ENCODE measurements around the gene WFDC9.
"Not testable (repeated sequence)": the region's sequence is repeated elsewhere in the genome, so short reads cannot be mapped to it uniquely, and the experiment has no call there.

WFDC9 gene

DNA sequence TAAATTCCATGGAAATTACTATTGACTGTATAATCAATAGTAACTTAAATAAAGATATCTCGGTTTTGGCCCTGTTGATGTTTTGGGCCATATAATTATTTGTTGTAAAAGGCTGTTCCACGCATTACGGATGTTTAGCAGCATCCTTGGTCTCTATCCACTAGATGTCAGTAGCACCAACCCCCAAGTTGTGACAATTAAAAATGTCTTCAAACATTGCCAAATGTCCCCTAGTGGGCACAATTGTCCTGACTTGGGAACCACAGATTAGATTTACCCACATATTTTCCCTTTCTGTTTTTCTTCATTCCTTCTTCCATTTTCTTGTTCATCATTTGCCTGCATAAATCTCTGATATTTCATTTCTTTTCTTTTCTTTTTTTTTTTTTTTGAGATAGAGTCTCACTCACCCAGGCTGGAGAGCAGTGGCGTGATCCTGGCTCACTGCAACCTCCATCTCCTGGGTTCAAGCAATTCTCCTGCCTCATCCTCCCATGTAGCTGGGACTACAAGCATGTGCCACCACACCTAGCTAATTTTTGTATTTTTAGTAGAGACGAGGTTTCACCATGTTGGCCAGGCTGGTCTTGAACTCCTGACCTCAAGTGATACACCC is 38.4 kb downstream of the WFDC9 start:
- peak; percentile 28 for DNase-seq (ENCODE audit: low read depth)

DNA sequence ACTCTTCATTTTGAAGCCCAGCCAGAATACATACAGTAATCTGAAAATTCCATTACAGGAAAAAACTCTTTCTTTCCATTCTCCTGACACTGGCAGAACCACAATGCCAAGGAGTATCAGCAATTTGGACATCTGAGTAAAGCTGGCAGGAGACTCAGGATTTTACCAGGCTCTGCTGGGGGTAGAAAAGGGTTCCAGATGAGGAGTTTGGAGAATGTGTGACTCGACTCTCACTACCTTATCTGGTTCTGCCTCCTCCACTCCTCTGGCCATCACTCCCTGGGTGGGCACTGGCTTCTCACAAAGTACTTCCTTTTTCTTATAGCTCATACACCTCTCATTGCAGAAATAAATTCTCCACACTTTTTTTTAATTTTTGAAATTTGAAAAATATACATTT is 41.4 kb downstream of the WFDC9 start:
- DNase-seq (ENCODE audit: low read depth): no peak

DNA sequence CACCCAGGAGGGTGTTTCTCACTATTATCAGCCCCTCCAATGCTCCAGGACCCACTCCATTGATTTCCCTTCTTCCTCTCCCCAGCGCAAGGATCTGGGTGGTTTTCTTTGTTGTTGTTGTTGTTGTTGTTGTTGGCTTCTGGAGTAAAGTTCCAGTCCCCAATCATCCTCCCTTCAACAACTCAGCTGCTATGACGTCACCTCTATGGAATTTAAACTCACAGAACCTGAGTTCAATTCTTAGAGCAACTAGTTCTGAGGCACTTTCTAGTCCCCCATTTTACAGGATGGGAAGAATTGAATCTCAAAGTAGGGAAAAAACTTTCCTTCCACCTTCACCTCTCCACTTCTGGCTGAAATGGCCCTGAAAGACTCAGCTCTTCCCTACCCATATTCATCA is 42.3 kb downstream of the WFDC9 start:
- no peak for DNase-seq (ENCODE audit: low read depth)

DNA sequence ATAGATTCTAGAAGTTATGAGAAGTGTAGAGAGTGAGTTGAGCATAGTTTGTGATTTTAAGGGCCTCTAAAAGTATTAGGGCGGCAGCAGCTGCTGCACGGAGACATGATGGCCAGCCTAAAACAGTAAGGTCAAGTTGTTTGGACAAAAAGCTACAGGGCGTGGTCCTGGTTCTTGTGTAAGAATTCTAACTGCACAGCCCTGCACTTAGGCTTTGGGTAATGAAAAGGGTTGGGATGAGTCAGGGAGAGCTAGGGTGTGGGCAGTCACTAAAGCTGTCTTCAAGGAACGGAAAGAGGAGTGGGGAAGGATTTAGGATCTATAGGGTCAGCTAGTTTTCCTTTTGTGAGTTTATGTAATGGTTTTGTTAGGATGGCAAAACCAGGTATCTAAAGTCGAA is 45.1 kb downstream of the WFDC9 start:
- not testable (repeated sequence) for DNase-seq (ENCODE audit: low read depth)

DNA sequence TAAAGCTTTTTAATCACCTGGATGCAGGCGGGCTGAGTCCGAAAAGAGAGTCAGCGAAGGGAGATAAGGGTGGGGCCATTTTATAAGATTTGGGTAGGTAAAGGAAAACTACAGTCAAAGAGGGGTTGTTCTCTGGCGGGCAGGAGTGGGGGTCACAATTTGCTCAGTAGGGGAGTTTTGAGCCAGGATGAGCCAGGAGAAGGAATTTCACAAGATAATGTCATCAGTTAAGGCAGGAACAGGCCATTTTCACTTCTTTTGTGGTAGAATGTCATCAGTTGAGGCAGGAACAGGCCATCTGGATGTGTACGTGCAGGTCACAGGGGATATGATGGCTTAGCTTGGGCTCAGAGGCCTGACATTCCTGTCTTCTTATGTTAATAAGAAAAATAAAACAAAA is 46.8 kb downstream of the WFDC9 start:
- not testable (repeated sequence) for DNase-seq (ENCODE audit: low read depth)

DNA sequence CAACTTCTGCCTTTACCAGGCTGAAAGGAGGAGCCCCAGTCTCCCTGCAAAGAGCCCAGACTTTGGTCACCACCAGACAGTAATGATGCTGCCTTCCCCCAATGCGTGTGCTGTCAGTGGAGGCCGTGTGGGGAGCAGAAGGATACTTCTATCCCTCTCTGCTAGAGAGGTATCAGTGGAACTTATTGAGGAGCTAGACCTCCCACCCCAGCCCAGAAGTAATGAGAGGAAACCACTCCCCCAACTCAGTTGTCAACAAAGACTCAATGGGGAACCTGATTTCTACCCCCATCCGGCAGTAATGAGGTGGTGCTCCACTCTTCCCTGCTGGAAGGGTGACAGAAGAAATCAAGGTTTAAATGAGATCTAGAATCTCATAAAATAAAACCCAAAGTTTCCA is 47.6 kb downstream of the WFDC9 start:
- DNase-seq (ENCODE audit: low read depth): no peak

DNA sequence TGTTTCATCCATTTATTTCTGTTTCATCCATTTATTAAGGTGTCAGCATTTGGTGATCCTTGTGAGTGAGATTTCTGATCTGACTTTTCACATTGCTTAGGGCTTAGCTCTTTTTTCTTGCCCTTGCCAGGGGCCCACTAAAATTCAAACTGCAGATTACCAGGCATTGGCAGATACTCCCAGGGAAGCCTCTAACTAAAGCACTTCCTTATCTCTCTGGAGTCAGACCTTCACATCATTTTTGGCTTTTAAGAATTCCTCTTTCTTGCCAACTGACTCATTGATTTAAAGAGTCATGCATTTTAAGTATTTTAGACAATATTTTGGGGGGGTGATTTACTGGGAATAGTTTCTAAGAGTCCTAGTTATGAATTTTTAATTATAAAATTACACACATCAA is 49.4 kb downstream of the WFDC9 start:
- no peak for DNase-seq (ENCODE audit: low read depth)

DNA sequence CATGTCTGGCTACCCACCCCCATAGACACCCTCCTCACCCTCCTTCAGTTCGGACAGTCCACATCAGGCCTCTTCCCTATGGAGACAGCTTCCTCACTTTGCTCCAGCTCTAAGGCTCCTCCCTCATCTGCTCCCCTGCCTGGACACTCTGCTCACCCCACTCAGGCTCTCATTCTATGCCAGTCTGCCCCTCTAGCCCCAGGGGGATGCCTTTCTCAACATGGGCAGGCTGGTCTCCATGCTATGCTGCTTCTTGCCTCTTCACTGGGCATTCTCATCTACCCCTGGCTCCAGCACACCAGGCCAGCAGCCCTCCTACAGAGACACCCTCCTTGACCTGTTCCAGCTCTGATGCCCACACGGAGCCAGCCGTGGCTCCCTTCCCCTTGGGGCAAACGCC is 51.9 kb downstream of the WFDC9 start, which contains the start of gene WFDC8:
Gene WFDC8 (minus strand): TSS at position 101 of the 400 bp plus-strand sequence. CDS start 37 bp downstream, at position 64.
- DNase-seq (ENCODE audit: low read depth): no peak

DNA sequence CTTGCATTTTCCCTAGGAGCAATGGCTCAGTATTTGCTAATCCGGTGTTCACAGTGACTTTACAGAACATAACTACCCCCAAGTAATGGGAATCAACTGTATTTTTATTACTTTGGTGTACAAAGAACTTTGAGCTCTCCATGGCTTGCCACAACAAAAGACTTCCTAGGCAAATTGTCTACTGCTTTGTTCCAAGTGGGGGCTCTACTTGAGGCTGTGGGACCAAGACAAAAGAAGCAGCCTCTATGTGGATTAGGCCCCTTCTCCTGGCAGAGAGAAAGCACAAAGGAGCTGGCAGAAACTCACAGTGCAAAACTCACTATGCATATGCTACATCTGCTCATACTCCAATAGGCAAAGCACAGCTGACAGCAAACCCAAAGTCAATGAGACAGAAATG is 52.9 kb downstream of the WFDC9 start:
- DNase-seq (ENCODE audit: low read depth): no peak

DNA sequence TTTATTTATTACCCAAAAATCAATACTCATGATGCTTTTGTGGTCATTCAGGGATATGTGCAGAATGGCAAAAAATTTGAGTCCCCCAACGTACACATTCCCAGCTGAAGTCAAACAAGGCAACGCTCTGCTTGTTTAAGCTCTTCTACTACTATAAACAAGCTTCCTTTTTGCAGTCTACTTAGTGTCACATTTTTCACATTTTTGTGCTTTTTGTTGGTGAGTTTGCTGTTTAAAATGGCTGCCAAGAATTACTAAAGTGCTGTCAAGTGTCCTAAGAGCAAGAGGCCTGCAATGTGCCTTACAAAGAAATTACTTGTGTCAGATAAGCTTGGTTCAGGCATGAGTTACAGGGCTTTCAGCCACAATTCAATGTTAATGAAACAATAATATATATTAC is 54.1 kb downstream of the WFDC9 start:
- DNase-seq (ENCODE audit: low read depth): peak; percentile 46

DNA sequence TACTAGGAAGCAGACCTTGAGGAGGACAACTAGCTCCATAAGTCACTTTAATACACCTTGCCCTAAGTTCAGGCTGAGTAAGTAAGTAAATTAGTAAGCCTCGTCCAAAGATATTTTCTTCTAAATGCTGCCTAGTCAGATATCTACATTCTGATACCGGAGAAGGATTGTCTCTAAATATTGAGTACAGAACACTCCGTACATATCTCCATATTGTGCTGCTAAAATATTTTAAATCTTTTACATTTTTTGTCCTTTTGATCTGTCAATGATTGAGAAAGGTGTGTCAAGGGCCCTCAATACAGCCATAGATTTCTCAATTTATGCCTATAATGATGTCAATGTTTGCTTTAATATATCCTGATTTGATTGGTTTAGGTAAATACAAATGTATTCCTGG is 55.2 kb downstream of the WFDC9 start:
- no peak for DNase-seq (ENCODE audit: low read depth)

DNA sequence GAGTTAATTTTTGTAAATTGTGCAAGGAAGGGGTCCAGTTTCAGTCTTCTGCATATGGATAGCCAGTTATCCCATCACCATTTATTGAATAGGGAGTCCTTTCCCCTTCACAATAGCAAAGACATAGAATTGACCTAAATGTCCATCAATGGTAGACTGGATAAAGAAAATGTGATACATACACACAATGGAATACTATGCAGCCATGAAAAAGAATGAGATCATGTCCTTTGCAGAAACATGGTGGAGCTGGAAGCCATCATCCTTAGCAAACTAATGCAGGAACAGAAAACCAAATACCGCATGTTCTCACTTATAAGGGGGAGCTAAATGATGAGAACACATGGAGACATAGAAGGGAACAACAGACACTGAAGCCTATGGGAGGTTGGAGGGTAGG is 61.4 kb downstream of the WFDC9 start:
- not testable (repeated sequence) for DNase-seq (ENCODE audit: low read depth)

DNA sequence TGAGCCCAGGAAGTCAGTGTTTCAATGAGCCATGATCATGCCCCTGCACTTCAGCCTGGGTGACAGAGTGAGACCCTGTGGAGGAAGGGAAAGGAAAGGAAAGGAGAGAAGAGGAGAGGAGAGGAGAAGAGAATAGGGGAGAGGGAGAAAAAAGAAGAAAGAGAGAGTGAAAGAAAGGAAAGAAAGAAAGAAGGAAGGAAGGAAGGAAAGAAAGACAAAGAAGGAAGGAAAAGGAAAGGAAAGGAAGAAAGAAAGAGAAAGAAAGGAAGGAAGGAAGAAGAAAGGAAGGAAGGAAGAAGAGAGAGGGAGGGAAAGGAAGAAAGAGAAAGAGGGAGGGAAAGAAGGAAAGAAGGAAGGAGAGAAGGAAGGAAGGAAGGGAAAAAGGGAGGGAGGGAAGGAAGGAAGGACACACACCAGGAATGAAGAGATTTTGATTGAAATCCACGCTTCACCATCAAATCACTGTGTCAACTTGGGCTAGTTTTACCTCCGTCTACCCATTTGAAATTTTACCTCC is 66.3 kb downstream of the WFDC9 start:
- no peak for DNase-seq (ENCODE audit: low read depth)
